GM19099 (cell line): ENCODE data around the gene UGCG.
A peak's percentile ranks its signal among the peaks of the same experiment; 100 is the strongest.

ENCODE experiments used
- POLR2A ChIP-seq: IDR thresholded peaks from 3 replicates; pipeline ENCODE4 v1.6.1; 2011; ENCODE audit warnings: low read depth; ENCODE audit not compliant: insufficient read length; ENCODE audit errors: extremely low read depth

Gene UGCG

DNA sequence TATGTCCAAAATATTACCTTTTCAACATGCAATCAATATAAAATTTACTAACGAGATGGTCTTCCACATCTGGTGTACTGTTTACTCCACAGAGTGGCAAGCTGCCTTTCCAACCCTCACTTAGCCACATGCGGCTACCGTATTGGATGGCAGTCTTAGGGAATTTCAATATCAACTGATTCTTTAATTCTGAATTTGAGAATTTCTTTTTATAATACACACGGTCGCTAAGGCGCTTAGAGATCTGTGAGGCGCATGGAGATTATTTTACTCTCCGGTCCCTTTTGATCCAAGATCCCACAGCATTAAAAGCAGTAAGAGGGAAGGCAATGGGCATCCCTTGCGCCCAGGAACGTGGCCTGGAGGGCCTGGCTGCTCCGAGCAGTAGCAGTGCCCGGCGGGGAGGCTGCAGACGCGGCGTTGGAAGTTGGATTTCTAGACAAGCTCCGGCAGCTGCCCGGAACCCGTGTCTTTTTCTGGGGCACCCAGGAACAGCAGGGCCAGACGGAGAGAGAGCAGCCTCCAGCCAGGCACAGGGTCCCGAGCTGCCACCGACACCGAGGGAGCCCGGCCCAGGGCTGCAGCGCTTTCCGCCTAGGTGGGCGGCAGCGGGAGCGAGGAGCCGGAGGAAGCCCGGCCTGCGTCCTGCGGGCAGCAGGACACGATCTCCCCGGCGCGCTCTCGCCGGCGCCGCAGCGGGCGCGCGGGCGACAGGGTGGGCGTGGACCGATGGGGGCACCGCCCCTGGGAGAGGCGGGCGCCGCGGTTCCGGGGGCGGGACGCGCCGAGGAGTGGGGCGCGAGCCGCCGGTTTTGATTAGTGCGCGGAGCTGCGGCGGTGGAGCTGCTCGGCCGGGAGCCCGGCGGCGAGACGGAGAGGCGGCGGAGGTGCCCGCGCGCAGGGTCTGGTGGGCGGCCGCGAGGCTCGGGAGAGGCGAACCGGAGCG lies at the start of gene UGCG:
UGCG (plus strand) TSS at position 819 of the 946 bp plus-strand sequence. CDS start 402 bp downstream, outside the sequence.
- TF ChIP-seq POLR2A, result peak; percentile 96

DNA sequence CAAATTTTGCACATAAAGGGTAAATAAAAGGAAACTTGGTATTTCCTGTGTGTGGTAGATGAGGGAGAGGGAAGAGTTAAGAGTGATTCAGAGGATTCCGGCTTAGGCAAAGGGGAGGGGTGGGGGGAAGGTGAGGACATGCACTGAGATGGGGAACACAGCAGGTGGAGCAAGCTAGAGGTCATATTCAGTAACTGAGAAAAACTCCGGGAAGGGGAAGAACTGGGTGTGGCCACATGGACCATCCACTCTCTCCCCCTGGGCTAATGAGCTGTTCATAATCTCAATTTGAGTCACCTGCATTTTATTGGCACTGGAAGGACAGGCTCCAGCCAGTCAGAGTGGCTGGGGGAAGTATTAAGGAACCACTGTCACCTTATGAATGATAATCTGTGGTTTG lies 45.1 kb upstream of the UGCG start:
- no peak for TF ChIP-seq POLR2A

DNA sequence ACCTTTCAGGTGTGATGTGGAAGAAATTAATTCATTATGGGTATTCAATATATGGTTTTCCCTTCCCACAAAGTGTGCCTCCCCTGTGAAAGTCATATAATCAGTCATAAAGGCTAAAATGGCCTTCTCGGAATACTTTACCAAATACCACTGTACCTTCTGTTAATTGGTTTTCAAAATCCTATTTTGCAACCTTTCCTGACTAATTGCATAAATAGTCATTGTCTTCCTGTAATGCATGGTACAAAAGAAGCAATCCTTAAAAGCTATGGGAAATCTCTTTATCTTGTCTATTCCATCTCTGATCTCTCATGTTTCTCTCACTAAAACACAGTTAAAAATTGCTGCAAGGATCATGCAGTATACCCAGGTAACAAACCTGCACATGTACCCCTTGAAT lies 44.3 kb upstream of the UGCG start:
- no peak for TF ChIP-seq POLR2A

DNA sequence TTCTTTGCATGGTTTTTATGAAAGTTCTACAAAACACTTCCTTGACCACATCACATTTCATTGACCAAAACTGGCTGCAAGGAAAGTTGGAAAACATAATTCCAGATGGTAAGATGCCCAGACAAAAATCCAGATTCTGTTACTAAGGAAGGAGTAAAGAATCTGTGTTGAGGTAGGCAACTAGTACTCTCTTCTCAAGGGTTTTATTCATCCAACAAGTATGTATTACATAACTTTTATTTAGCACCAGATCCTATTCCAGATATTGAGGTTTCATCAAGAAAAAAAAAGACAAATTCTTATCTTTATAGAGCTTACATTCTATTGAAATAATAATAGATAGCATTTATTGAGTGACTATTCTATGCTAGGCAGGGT lies 43.2 kb upstream of the UGCG start:
- TF ChIP-seq POLR2A, result no peak

DNA sequence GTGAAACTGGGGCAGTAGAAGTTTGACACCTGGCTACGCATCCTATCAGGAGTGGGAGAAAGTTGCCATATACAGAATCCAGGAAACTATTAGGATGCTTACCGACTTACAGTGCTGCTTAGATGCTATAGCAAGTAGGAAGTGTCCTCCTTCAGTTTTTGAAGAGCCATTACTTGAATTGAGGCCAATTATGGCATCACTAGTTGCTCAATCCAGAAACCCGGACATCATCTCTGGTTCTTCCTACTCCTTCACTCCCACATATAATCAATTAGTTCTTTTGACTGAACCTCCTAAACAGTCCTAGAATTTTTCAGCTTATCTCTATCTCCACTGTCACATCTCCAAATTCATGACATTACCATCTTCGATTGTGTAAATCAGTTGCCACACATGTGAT lies 41.8 kb upstream of the UGCG start:
- no peak for TF ChIP-seq POLR2A

DNA sequence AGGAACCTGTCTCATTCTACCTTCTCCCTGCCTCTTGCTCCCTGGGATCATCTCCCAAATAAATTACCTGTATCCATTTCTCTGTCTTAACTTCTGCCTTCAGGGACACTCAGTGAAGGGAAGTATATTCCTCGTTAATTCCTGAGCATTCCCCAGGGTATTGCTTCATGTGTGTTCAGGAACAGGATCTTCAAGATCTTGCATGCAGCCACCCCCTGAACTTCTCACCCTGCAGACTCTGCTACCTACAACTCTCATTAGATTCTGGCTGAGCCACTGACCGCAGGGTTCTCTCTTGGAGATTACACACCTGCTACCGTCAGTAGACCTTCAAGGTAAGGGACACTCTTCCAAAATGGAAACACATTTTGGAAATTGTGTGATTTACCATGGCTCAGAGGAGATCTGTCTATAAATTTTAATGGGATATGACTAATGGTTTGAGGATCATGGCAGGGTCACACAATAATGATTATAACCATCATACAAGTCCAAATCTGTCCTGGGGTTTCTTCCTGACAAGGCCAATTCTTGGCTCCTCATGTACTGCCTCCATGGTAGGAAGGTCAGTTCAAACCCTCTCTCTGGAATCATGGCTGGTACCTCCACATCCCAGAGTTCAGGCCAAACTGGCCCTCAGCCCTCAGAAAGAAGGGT lies 38.9 kb upstream of the UGCG start:
- TF ChIP-seq POLR2A, result no peak

DNA sequence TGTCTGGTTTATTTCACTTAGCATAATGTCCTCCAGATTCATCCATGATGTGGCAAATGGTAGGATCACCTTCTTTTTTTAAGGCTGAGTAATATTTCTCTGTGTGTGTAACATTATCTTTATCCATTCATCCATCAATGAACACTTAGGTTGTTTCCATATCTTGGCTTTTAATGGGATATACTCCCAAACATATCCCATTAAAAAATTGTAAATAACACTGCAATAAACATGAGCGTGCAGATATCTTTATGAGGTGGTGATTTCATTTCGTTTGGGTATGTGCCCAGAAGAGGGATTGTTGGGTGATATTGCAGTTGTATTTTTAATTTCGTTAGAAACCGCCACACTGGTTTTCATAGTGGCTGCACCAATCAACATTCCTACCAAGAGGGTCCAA lies 36.2 kb upstream of the UGCG start:
- TF ChIP-seq POLR2A, result no peak

DNA sequence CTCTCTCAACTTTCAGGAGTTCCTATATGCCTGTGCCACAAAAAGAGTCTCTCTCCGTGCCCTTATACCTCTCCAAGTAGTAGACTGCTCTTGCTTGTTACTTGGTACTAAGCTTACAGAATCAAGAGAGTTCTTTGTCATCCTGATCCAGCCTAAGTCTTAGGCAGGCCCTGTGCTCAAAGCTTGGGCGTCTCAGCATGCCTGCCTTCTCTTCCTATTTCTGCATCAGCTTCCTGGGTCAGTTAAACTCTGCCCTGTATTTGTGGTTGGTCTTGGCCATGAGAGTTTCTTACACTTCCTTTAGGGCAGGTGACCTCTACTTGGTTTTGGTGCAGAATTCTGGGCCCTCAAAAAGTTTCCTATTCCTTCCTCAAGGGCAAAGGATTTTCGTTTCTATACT lies 33.0 kb upstream of the UGCG start:
- TF ChIP-seq POLR2A, result no peak

DNA sequence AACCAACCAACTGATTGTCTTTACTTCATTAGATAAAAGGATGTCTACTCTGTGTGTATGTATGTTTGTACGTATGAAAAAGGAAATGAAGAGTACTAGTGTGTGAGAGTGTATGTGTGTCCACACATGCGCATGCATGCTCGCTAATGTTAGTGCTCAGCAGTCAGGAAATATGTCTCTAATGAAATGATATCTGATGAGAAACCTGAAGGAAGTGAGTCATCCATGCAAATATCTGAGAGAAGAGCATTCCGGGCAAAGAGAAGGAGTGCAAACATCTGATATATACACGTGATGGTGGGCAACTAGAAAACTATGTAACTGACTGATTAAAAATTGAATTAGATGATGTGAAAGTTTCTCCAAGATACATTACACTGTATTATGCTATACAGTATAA lies 29.6 kb upstream of the UGCG start:
- TF ChIP-seq POLR2A, result no peak

DNA sequence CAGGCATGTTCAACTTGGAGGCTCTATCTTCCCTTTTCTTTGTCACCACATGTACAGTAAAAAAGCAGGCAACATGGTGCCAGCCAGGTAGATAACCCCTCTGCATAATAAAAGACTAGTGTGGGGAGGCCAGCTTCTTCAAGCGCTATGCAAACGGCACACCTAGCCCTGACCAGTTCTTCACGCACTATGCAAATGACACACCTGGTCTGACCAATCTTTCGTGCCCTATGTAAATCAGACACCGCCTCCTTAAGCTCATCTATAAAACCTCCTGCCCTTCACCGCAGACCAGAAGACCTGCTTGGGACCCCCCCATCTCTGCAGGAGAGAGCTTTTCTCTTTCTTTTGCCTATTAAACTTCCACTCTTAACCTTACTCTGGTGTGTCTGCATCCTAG lies 28.1 kb upstream of the UGCG start:
- TF ChIP-seq POLR2A, result no peak

DNA sequence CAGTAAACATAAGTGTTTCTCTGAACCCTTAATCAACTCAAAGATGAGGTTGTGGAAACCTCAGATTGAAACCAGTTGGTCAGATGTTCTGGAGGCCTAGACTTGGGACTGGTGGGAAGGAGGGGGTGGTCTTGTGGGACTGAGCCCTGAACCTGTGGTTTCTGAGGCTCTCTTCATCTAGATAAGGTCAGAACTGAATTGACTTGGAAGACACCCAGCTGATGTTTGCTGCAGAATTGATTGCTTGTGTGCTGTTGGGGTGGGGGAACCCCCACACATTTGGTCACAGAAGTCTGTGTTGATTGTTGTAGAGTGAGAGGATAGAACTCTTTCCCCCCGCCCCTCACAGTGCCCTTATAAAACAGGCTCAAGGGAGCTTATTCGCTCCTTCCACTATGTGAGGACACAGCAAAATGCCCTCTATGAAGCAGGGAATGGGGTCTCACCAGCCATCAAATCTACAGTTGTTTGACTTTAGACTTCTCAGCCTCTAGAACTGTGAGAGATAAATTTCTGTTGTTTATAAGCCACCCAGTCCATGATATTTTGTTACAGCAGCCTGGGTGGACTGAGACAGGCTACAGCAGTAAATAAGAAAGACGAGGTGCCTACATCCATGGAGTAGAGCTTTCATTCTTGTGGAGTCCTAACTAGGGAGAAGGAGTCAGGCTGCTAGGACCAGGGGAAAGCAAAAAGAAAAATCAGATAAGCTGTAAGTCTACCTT lies 25.7 kb upstream of the UGCG start:
- TF ChIP-seq POLR2A, result no peak

DNA sequence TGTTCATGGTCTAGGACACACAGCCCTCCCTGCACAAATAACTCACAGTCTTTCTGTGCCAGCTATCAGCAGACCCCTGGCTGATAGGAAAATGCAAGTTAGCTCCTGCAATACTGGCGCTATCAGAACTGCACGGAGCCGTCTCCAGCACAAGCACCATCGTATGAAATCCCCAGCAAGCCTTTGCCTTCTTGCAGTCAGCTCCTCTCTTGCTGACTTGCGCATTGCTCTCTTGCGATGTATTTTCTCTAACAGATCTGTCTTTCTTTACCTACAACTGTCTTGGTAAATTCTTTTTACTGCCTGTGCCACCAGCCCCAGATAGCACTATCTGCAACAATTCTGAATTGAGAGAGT lies 25.1 kb upstream of the UGCG start:
- TF ChIP-seq POLR2A, result no peak

DNA sequence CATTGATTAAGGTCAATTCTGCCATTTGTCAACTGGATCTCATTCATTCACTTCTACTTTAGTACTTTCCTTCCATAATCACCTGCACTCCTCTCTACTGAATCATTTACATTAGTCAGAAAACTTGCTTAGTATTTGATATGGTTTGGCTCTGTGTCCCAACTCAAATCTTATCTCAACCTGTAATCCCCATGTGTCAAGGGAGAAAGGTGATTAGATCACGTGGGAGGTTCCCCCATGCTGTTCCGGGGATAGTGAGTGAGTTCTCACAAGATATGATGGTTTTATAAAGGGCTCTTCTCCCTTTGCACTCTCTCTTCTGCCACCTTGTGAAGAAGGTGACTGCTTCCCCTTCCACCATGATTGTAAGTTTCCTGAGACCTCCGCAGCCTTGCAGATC lies 23.7 kb upstream of the UGCG start:
- TF ChIP-seq POLR2A, result no peak

DNA sequence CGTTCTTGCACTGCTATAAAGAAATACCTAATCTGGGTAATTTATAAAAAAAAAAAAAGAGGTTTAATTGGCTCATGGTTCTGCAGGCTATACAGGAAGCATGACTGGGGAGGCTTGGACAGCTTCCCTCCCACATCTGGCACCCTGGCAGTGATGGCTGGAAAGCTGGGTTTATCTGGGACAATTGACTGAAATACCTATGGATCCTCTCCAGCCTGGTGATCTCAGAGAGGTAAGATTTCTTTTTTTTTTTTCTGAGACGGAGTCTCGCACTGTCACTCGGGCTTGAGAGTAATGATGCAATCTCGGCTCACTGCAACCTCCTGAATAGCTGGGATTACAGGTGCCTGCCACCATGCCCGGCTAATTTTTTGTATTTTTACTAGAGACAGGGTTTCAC lies 22.7 kb upstream of the UGCG start:
- TF ChIP-seq POLR2A, result no peak

DNA sequence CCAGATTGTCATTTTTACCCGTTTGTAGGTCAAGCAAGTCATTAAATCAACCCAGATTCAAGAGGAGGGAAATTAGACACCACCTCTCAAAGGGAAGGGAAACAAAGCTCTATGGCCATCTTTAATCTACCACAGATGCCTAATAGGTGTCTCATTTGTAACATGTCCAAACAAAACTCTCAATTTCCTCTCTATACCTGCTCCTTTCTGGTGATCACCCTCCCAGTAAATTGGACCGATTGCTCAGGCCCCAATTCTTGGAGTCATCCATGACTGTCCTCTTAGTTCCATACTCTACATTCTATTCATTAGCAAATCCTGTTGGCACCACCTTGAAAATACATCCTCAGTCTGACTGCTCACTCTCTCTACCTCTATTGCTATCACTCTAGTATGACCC lies 22.1 kb upstream of the UGCG start:
- TF ChIP-seq POLR2A, result no peak

DNA sequence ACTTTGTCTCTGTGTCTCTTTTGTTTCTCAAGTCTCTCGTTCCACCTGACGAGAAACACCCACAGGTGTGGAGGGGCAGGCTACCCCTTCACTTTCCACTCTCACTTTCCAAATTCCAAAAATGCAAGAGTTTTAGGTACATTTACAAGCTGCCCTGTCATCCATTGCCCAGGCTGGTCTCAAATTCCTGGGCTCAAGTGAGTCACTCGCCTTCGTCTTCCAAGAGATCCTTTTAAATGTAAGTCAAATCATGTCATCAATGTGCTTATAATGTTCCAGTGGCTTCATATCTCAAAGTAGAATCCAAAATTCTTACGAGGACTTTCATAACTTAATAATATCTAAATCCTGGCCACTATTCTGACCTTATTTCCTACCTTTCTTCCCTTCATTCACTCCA lies 20.4 kb upstream of the UGCG start:
- TF ChIP-seq POLR2A, result no peak
